Mononuclear cell (primary cell): ENCODE results near the gene WDR27. TPM values are rescaled to one million over a fixed set of nuclear protein-coding genes. Genes with fewer than 3 reads are reported as not detected.

ENCODE experiments used
- H3K27me3 ChIP-seq: 2 replicates; pipeline ENCODE4 v1.6.0; 2011; ENCODE audit warnings: low read length, control low read depth; ENCODE audit not compliant: insufficient read depth
- H3K4me1 ChIP-seq: 2 replicates; pipeline ENCODE4 v1.5.1; 2011; ENCODE audit warnings: mild to moderate bottlenecking, low read length, control low read depth; ENCODE audit not compliant: insufficient read depth
- H3K4me3 ChIP-seq: 2 replicates; pipeline ENCODE4 v1.5.1; 2011; ENCODE audit warnings: mild to moderate bottlenecking, low read length, moderate library complexity
- H3K9me3 ChIP-seq: 2 replicates; pipeline ENCODE4 v1.5.1; 2011; ENCODE audit warnings: low read depth, mild to moderate bottlenecking, control low read depth, low read length
- total RNA-seq: library from RNA; depleted of rRNA; stranded (reverse); fragments of >200 nt; gene quantifications from one replicate; pipeline ENCODE4 v1.2.3, GENCODE V29; 2012

WDR27 gene
- total RNA-seq, 1 donor, result 8.3 TPM

DNA sequence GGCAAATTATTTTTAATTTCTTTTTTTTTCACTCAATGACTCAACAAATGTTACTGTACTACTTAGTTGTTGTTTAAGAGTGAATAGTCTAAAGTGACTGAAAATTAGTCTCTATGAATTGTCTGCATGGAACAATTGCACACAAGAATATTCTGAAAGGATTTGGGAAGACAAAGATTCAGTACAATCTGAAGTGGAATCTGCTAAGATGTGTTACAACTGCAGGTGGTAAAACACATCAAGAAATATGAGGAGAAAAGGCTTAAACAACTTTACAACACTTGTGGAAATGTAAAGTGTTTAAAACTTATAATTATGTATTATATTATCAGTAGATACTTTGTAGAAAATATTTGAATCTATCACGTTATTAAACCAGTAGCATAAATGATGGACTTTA, 193.4 kb downstream of the WDR27 start:
- Histone ChIP-seq H3K4me3 (no peak overlapping the region), H3K27me3 (no peaks in the 10 kb centered on the region), H3K4me1 (no peaks in the 10 kb centered on the region), H3K9me3 (no peaks in the 10 kb centered on the region)

DNA sequence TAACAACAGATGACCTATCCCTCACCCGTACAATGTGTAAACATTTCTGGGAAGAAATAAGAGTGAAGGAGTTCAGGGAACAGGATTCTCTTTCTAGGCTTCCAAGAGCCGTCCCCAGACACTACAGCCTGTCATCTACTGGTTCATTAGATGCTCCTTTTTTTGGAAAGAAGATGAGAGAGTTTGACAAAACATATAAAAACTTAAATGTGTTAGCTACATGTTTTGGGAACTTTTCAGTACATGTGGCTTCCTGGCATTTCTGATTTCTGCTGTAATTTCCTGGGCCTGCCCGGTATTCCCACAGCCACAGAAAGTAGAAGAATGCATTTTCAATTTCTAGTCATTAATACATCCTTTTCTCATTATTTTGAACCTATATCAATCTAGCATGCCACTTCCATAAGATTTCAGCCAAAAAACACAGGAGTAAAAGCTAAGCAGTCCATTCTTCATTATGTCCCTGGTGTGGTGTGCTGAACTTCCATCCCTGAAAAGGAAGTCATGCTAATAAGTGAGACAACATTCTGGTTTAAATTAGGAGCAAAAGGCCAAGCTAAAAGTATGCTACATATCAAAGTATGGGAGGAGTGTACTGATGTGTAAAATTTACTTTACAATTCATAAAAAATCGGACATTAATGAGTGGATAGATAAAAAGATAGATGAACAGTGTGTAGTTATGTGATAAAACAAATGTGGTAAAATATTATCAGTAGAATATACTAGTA, 198.2 kb downstream of the WDR27 start:
- no peaks in the 10 kb centered on the region for H3K4me1 ChIP-seq
- no peak overlapping the region for H3K4me3 ChIP-seq
- no peaks in the 10 kb centered on the region for H3K27me3 ChIP-seq

DNA sequence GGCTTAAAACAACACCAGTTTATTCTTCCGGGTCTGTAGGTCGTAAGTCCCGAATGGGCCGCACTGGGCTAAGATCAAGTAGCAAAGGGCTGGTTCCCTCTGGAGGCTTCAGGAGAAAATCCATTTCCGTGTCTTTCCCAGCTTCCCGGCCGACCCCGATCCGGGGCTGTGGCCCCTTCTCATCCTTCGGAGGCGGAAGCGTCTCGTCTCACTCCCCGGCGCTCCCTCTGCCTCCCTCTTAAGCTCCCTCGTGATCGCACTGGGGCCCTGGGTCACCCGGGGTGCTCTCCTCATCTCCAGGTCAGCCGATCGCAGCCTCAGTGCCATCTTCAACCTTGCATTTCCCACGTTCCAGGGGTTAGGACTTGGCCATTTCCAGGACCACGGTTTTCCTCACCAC, 199.4 kb downstream of the WDR27 start:
- Histone ChIP-seq H3K4me1 (no peaks in the 10 kb centered on the region), H3K9me3 (no peaks in the 10 kb centered on the region), H3K27me3 (no peaks in the 10 kb centered on the region)

More for the DNA sequence above, 198.2 kb downstream of the WDR27 start:
- no peaks in the 10 kb centered on the region for H3K9me3 ChIP-seq

DNA sequence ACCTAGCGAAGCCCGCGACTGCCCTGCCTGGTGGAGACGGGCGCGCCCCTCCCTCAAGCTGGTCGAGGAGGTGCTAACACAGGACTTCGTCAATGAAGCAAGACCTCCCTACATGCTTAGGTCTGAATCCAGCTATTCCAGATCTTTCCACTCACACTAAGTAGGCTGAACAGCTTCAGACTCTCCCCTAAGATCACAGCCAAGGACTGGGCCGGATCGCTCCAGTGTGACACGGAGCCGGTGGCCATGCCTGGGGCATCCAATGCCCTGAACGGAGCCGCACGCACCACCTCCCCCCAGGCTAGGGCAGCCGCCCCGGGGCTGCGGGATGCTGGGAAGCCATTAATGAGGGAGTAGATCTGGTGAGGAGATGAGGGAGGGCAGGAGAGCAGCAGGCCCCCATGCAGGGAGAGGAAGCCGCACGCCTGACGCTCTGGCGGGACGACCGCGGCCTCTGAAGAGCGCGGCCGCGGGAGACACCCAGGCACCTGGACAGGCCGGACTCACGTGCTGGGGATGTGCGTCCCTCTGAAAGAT, 200.0 kb downstream of the WDR27 start:
- H3K9me3 ChIP-seq, result no peaks in the 10 kb centered on the region
- H3K4me1 ChIP-seq, result no peaks in the 10 kb centered on the region
- H3K27me3 ChIP-seq, result no peaks in the 10 kb centered on the region
- H3K4me3 ChIP-seq, result no peak overlapping the region

More for the DNA sequence above, 199.4 kb downstream of the WDR27 start:
- H3K4me3 ChIP-seq, result no peak overlapping the region

DNA sequence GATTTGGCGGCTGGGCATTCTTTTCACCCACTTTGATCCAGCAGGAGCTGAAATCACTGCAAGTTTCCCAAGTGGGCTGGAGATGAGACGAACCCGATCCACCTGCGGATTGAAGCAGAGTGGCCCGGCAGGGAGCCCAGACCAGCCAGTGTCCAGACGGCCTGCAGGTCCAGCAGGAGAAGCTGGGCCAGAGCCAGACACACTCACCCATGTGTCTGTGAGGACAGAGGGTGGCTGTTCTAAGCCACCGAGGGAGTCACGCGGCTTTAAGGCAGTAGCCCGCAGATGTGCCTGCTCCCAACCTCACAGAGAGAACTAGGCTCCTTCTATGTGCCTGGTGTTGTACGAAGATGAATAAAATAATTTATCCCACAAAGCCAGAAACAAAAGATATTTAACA, 200.7 kb downstream of the WDR27 start:
- Histone ChIP-seq H3K27me3 (no peaks in the 10 kb centered on the region), H3K9me3 (no peaks in the 10 kb centered on the region), H3K4me1 (no peaks in the 10 kb centered on the region), H3K4me3 (no peak overlapping the region)

DNA sequence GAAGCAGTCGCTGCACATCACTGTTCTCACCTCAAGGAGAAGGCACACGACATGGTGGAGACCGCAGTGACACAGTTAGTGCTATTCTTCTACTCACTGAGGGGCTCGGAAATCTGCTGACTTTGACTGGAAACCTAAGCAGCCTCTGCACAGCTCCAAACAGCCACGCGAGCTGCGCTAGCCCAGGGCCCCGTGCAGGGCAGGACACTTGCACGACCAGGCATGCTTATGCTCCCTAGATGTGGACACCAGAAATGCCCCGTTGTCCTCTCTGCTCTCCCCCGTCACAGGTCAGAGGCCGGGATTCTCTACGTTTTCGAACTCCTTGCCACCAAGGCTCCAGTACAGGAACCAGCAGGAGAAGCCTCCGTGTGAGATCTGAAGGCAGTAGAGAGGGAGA, 201.1 kb downstream of the WDR27 start:
- Histone ChIP-seq H3K4me1 (no peaks in the 10 kb centered on the region), H3K9me3 (no peaks in the 10 kb centered on the region), H3K27me3 (no peaks in the 10 kb centered on the region), H3K4me3 (no peak overlapping the region)

DNA sequence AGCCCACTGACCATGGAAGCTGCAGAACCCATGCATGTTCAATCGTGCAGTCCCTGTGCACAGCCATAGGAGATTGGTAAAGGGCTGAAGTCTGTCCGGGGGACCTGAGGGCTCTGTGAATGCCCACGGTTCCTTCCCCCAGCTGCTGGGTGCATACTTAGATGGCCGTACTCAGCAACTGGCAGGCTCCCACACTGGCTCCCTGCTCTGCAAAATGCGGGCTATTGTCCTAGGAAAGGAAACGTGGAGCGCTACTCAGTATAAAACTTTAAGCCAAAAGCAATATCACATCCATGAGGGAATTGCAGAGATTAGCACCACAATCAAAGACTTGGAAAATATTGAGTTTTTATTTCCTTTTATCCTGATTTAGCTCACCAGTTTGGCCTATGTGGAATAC, 202.0 kb downstream of the WDR27 start:
- H3K4me1 ChIP-seq, result no peaks in the 10 kb centered on the region
- H3K4me3 ChIP-seq, result no peak overlapping the region
- no peaks in the 10 kb centered on the region for H3K9me3 ChIP-seq
- H3K27me3 ChIP-seq, result no peaks in the 10 kb centered on the region

DNA sequence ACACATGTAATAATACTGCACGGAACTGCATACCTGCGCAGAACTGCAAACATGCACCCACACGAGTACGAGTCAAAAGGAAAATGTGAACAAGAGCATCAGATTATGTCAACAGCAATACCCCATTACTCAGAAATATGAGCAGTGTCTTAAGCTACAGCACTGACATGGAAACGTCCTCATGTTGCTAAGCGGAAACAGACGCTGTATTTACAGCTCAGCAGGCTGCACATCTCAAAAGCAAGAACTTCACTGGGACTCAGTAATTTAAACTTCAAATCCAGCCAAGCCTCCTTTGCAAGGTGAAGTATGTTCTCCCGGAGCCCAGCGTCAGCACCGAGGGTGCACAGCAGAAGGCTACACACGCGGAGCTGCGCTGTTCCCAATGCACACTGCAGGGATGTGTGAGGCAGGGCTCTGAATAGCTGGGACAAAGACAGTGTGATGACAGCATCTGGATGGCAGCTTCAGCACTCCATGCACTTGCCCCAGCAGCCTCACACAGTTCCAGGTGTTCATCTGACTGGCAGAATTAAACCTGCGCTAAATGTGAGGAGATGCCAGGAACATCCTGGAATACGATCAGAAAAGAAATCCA, 202.8 kb downstream of the WDR27 start:
- H3K9me3 ChIP-seq, result no peaks in the 10 kb centered on the region
- no peak overlapping the region for H3K4me3 ChIP-seq
- no peaks in the 10 kb centered on the region for H3K27me3 ChIP-seq
- H3K4me1 ChIP-seq, result no peaks in the 10 kb centered on the region

DNA sequence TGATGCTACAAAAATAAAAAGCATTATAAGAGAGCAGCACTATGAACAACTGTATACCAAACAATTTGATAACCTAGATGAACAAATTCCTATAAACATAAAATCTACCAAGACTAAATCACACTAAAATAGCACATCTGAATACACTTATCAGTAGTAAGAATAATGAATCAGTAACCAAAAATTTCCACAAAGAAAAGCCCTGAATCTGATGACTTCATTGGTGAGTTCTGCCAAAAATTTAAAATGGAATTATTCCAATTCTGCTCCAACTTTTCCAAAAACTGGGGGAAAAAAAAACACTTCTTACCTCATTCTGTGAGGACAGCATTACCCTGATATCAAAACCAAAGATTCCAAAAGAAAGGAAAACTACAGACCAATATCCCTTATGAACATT, 206.2 kb downstream of the WDR27 start:
- Histone ChIP-seq H3K9me3 (no peaks in the 10 kb centered on the region), H3K4me3 (no peak overlapping the region), H3K4me1 (no peaks in the 10 kb centered on the region), H3K27me3 (no peaks in the 10 kb centered on the region)

DNA sequence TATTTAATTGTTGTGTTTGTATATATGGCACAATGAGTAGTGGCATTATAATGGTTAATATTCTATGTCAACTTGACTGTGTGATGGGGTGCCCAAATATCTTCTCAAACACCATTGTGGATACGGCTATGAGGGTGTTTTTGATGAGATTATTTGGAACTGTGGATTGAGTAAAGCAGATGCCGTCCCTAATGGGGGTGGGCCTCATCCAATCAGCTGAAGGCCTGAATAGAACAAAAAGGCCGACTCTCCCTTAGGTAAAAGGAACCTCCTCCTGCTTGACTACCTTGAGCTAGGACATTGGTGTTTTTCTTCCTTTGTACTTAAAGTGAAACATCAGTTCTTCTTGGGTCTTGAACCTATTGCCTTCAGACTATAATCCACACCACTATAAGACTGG, 207.8 kb downstream of the WDR27 start:
- no peaks in the 10 kb centered on the region for H3K9me3 ChIP-seq

DNA sequence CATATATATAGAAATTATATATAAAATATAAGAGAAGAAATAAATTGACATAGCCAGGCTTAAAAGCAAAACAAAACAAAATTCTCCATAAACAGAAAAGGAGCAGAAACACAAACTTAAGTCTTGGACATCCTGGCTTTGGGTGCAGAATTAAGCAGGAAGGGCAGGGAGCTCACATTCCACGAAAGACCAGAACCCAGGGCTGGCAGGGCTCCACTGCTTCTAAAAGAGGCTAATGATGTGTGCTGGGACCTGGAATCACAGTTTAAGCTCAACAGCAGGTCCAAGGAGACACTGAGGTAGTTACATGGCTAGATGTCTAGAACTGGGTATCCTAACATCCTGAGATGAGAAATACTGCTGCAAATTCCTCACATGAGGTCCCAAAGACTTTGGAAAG, 210.3 kb downstream of the WDR27 start:
- no peak overlapping the region for H3K4me3 ChIP-seq
- H3K27me3 ChIP-seq, result no peaks in the 10 kb centered on the region
- no peaks in the 10 kb centered on the region for H3K4me1 ChIP-seq
- H3K9me3 ChIP-seq, result no peaks in the 10 kb centered on the region

More for the DNA sequence above, 207.8 kb downstream of the WDR27 start:
- H3K27me3 ChIP-seq, result no peaks in the 10 kb centered on the region
- H3K4me1 ChIP-seq, result no peaks in the 10 kb centered on the region
- no peak overlapping the region for H3K4me3 ChIP-seq

DNA sequence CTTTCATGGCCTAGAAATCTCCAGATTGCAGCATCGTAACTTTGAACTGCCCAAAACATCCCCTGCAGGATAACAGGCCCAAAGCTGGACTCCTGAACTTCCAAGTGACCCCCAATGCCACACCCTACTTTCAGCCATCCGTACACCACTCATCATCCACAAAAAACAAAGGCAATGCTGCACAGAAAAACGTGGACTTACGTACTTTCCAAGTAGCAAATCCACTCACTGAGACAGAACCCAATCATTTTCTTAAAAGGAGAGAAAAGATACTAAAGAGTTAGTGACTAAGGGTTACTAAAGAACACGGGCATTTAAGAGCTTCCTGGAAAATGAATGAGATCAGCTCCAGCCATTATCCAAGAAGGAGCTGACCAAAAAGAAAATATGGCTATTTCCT, 211.0 kb downstream of the WDR27 start:
- Histone ChIP-seq H3K4me1 (no peaks in the 10 kb centered on the region), H3K9me3 (no peaks in the 10 kb centered on the region), H3K4me3 (no peak overlapping the region), H3K27me3 (no peaks in the 10 kb centered on the region)

DNA sequence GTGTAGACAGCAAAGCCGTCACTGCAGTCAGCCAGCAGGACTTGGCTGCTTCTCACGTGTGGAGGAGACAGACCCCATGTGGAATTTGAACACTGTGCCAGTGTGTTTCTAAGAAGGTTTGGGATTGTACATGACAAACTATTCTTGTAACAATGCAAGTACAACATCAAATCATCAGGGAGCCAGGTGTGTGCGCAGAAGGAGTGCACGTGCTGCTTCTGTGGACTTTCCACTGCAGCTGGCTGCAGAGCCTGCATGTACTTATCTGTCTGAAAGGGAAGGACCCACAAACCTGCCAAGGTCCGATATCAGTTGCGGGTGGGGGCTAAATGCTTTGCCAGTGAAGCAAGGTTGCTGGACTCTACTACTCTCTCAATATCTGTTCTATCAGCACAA, 211.6 kb downstream of the WDR27 start:
- no peaks in the 10 kb centered on the region for H3K4me1 ChIP-seq

DNA sequence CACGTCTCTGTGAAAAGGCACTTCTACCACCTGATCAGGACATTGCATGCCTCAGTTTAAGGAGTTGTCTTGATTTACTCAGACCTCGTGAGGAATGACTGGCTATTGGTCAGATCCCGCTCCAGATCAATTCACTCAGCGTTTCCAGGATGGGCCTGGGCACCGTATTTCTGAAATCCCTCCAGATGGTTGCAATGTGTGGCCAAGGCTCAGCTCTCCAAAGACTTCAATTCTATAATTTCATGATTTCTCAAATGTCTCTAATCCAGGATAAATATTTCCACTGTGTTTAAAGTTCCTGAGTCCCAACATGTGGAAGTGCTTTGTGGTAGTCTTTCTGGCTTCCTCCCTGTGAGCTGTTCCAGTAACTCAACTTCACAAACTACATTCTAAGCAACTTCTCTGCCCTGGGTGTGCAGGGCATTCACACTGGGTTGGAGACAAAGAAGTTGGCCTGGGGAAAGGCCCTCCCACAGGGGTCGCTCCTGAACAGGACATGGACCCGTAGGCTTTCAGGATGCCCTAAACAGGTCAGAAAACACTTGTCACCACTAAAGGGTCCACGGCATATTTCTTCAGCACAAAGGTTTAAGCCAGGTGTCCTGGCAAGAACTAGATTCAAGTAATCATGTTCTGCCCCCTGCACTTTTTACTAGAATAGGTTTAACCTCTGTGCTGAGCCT, 212.1 kb downstream of the WDR27 start:
- no peaks in the 10 kb centered on the region for H3K4me1 ChIP-seq
- H3K27me3 ChIP-seq, result no peaks in the 10 kb centered on the region
- no peaks in the 10 kb centered on the region for H3K9me3 ChIP-seq
- H3K4me3 ChIP-seq, result no peak overlapping the region

More for the DNA sequence above, 211.6 kb downstream of the WDR27 start:
- Histone ChIP-seq H3K9me3 (no peaks in the 10 kb centered on the region), H3K4me3 (no peak overlapping the region), H3K27me3 (no peaks in the 10 kb centered on the region)

DNA sequence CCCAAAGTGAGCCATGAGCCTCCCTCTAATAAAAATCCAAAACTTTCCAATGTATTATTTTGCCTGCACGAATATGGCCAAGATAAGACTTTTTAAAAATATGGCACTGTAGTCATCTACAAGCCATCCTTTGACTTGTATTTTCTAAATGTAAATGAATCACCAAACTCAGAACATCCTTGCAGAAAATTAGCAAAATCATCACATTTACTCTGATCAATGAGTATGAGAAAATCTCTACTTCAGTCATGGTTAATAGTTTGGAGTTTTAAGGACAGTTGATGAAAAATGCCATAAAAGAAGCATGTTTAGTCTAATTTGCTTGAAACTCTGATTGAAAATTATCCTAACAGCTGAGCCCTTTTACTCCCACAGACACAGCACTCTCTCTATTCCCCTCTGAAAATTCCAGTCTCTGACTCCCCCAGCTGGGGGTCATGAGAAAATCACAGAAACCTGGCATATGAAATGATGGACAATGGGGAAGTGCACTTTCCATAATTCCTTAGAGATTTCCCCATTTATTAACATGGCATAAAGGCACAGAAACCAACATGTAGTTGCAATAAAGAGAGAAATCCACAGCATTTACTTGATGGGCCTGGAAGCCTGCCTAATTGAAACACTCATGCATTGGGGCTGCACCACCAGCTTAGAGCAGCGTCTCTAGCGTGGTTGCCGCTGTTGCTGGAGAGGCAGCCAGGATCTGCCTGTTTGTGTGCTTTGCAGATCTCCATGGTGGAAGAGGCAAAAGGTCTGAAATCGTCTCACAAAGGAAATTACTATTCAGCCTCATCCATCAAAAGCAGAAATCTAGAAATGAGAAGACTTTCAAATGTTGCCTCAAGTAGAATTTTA, 214.0 kb downstream of the WDR27 start:
- no peaks in the 10 kb centered on the region for H3K4me1 ChIP-seq
- H3K4me3 ChIP-seq, result no peak overlapping the region
- peaks cover 3% of the 10 kb centered on the region for H3K9me3 ChIP-seq
- no peaks in the 10 kb centered on the region for H3K27me3 ChIP-seq
